Breast epithelium (tissue), 3 donors: Measurements from ENCODE around the gene VIPAS39.

Experiments used
- CTCF ChIP-seq, 3 donors: fragments of 450-650 bp; IDR thresholded peaks; one replicate each; pipeline ENCODE4 v1.5.1; 2016 to 2017; ENCODE audit warnings: antibody characterized with exemption in 3 of 3, mild to moderate bottlenecking in 3 of 3, moderate library complexity in 3 of 3
- POLR2A ChIP-seq: fragments of 450-650 bp; IDR thresholded peaks from one replicate; pipeline ENCODE4 v1.6.1; 2016; ENCODE audit warnings: antibody characterized with exemption, mild to moderate bottlenecking, moderate library complexity

DNA sequence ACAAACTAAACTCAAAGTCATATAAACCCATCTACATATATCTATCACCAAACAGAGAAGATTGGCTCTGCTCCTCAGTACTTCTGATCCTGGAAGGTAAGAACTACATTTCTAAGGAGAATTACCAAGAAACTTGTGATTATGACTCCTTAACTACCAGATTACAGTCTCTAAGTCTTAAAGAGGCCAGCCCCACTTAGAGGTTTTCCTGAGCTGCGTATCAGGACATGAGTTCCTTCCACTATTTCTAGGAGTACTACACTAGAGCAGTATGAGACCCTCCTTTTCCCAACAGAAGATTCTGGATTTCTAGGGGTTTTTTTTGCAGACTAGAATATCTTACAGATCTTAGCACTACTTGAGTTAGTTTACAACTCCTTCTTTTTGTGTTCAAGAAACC lies 34.0 kb downstream of the VIPAS39 start, which contains the start of gene NOXRED1:
- TF ChIP-seq CTCF (IDR thresholded peaks at IDR 0.05) (no peak), POLR2A (no peak)
